Fibroblast of villous mesenchyme (primary cell): ENCODE results near the gene GPATCH1. TPM values are rescaled to one million over a fixed set of nuclear protein-coding genes. Genes with fewer than 3 reads are reported as not detected.

Source experiments
- DNase-seq: peaks from one replicate; pipeline ENCODE4 v3.0.0-alpha.2; 2010; ENCODE audit warnings: low read depth
- H3K4me3 ChIP-seq: 2 replicates; pipeline ENCODE4 v1.5.1; 2011; ENCODE audit warnings: low read depth, mild to moderate bottlenecking, low read length
- total RNA-seq: library from RNA; depleted of rRNA; stranded (reverse); fragments of >200 nt; gene quantifications from 2 replicates; pipeline ENCODE4 v1.2.3, GENCODE V29; 2012
- TF ChIP-seq, protein P1 (sequence below): IDR thresholded peaks from 2 replicates; pipeline ENCODE4 v1.5.1; 2012; ENCODE audit warnings: low read depth, mild to moderate bottlenecking, low read length; ENCODE audit not compliant: insufficient read depth

The GPATCH1 gene
- total RNA-seq, 1 donor = 7.8 TPM

DNA sequence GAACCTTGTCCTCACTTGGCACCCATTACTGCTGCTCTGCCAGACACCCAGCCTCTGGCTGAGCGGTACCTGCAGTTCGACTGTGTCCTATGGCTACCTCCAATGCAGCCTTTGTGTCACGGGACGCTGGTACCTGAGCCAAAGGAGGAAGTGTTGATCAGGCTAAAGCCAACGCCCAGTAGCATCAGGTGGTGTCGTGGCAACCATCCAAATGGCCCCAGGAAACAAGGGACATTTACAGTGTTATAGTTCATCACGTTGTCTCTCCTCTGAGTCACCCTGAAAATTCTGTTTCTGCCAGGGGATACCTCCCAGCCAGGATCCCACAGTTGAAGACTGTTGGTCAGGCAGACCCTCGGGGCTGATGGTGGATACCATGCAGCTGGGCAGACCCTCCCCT is 26.4 kb upstream of the GPATCH1 start:
- TF ChIP-seq, protein P1, sequence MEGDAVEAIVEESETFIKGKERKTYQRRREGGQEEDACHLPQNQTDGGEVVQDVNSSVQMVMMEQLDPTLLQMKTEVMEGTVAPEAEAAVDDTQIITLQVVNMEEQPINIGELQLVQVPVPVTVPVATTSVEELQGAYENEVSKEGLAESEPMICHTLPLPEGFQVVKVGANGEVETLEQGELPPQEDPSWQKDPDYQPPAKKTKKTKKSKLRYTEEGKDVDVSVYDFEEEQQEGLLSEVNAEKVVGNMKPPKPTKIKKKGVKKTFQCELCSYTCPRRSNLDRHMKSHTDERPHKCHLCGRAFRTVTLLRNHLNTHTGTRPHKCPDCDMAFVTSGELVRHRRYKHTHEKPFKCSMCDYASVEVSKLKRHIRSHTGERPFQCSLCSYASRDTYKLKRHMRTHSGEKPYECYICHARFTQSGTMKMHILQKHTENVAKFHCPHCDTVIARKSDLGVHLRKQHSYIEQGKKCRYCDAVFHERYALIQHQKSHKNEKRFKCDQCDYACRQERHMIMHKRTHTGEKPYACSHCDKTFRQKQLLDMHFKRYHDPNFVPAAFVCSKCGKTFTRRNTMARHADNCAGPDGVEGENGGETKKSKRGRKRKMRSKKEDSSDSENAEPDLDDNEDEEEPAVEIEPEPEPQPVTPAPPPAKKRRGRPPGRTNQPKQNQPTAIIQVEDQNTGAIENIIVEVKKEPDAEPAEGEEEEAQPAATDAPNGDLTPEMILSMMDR = no peak
- no peak for DNase-seq
- H3K4me3 ChIP-seq = no peak overlapping the region

DNA sequence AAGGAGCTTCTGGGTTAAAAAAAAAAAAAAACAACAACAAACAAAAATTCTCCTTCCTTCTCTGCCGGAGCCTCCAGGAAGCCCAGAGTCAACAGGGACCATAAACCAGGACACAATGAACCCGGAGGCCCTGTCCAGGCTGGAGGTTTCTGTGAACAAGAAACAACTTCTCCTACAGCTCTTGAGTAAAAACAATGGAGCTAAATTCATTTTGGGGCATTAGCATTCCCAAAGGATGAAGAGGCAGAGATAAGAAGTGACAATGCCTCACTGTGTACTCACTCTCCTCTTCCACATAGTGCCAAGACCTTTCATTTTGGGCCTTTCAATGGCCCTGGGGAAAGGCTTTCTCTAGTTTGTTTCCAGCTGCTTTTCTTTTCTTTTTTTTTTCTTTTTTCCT is 25.3 kb upstream of the GPATCH1 start:
- TF ChIP-seq, protein P1 = no peak
- no peak overlapping the region for H3K4me3 ChIP-seq
- DNase-seq = no peak

- no peak for DNase-seq
- no peak overlapping the region for H3K4me3 ChIP-seq
- TF ChIP-seq, protein P1 = no peak
These were observed 20.4 kb upstream of the GPATCH1 start for GRCh38 chr19:33060586-33060985.

DNA sequence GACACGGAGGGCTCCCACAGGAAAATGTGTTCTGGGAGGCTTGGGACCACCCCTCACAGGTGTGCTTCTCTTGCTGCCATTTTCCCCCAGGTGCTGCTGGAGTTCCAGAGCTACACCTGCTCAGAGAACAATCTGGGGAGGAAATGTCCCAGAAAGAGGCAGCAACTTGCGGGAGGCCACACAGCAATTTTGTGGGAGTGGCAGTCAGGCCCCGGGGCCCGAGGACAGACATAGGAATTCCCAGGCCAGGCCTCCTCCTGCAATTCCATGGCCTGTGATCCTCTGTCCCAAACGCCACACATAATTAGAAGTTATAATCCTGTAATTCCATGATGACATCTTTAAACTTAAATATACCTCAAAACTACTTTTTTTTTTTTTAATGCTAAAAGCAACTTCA is 18.1 kb upstream of the GPATCH1 start:
- DNase-seq = no peak
- no peak overlapping the region for H3K4me3 ChIP-seq
- TF ChIP-seq, protein P1 = no peak

DNA sequence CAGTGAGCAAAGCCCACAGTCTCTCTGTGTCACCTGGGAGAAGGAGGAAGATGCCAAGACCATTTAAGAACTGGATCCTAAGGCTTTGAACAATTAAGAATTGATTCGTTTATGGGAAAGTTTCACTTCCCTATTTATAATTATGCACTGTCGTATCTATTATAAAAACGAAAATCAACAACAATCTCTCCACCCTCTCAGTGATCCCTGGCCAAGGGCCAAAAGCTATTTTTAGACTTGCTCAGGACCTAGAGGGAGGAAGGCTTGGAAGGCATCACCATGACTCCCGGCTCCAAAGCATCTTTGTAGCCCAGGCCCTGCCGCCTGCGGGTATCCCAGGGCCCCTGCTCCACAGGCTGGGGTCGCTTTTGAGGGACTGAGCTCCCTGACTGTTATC is 17.6 kb upstream of the GPATCH1 start:
- DNase-seq = peak; percentile 21
- H3K4me3 ChIP-seq = peak overlapping the region; percentile 67
- TF ChIP-seq, protein P1 = no peak

DNA sequence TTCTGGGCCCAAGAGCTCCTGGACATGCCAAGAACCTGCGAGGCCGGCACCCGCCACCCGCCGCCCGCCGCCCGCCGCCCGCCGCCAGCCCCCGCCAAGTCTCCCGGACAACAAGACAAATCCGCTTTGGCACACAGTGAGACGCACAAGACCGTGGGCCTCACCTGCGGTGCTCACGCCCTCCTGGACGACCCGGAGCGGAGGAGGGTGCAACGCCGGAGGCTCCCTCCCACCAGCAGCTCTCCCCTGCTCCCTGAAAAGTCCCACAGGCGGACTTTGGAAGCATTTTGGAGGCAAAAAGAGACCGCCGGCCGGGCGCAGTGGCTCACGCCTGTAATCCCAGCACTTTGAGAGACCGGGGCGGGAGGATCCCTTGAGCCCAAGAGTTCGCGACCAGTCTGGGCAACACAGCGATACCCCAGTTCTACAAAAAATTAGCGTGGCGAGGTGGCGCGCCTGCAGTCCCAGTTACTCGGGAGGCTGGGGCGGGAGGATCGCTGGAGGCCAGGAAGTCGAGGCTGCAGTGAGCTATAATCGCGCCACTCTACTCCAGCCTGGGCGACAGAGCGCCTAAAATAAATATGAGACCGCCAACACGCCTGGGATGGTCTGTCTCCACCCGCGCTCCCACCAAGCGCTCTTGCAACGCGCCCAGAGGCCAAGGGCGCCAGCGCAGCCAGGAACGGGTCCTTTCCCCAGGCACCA is 17.1 kb upstream of the GPATCH1 start:
- H3K4me3 ChIP-seq = peak overlapping the region; percentile 67
- TF ChIP-seq, protein P1 = no peak
- peak; percentile 20 for DNase-seq

GRCh38 chr19:33064458-33064791 is 16.6 kb upstream of the GPATCH1 start:
- H3K4me3 ChIP-seq = peak overlapping the region; percentile 67

More at GRCh38 chr19:33064458-33064791, 16.6 kb upstream of the GPATCH1 start:
- DNase-seq = no peak
- TF ChIP-seq, protein P1 = no peak
